Fibroblast of skin of right biceps (primary cell): ENCODE measurements around the gene PCED1A.
A peak's percentile ranks its signal among the peaks of the same experiment; 100 is the strongest.
"Not testable (repeated sequence)": the region's sequence is repeated elsewhere in the genome, so short reads cannot be mapped to it uniquely, and the experiment has no call there.

Source experiments
- DNase-seq: peaks from one replicate; pipeline ENCODE4 v3.0.0-alpha.2; 2013

PCED1A gene

GRCh38 chr20:2865101-2865500 lies 24.6 kb upstream of the PCED1A start:
- DNase-seq = no peak

DNA sequence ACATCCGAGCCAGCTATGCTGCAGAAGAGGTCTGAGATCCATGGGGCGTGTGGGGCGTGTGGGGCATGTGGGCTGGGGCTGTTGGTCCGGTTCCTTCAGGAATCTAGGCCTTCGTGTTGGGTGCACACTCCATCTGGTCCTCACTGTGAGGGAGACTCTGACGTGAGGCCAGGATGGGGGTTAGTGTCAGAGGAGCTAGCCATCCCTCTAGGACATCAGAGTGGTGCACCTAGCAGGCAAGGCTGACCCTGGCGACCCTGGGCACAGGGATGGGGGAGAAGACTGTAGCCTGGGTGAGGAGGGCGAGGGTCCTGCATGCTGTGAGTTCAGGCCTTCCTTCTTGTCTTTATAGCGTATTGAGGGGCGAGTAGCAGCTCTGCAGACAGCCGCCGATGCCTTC lies 24.2 kb upstream of the PCED1A start:
- DNase-seq = no peak

DNA sequence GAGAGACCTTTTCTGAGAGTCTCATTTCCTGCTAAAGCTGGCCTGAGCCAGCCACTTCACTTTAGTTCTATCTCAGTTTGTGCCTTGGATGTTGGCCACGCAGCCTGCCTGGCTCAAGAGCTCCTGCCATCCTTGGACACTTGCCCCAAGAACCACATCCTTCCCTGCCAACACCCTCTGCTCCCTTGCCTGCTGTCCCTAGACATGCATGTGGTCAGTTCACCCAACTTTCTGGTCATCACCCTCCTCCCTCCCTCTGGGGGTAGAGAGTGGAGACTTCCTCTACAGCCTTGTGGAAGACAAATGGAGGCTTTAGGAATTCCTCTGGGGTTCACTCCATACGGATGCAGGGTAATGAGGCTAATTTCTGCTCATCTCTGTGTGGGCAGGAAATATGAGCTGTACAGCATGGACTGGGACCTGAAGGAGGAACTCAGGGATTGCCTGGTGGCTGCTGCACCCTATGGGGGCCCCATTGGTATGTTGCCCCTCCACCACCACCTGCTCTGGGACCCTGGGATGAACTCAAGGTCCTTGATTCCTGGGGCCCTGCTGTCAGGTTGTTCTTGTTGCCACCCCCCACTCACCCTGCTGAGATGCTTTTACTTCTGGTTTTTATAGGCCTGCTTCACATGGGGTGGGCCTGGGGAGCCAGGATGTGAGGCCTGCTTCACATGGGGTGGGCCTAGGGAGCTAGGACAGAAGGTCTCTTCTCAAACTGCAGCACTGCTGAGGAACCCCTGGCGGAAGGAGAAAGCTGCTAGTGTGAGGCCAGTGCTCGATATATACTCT lies 19.1 kb upstream of the PCED1A start:
- DNase-seq = no peak

DNA sequence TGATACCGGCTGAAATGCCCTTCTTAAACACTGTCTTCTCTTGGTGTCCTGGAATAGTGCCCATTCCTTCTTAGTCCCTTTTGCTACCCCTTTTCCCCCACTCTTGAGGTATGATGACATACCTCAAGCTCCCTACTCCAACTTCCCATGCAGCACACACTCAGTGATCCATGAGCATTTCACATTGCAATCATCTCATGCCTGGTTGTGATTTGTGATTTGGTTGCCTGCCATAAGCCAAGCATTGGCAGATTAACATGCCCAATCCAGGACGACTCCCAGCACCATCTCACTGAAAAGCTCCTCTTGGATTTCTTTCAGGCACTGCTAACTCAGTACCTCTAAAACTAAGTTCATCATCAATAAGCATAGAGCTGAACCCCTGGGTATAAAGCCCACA lies 18.1 kb upstream of the PCED1A start:
- DNase-seq = no peak

DNA sequence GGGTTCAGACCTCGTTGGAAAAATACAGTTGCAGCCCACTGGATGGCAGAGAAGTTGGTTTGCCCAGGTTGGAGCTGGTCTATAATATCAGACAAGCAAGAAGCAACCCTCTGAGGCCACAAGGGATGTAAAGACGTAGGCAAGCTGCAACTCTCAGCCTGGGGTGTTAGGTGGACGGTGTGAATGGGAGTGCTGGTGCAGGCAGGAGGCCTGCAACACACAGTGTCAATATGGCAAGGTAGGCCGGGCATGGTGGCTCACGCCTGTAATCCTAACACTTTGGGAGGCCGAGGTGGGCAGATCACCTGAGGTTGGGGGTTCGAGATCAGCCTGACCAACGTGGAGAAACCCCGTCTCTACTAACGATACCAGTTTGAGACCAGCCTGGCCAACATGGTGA lies 10.6 kb upstream of the PCED1A start:
- no peak for DNase-seq

- no peak for DNase-seq
Observed at GRCh38 chr20:2849529-2849928, 9.1 kb upstream of the PCED1A start.

- no peak for DNase-seq
Observed at GRCh38 chr20:2847802-2848201, 7.3 kb upstream of the PCED1A start.

GRCh38 chr20:2846698-2847097 lies 6.2 kb upstream of the PCED1A start:
- DNase-seq = no peak

GRCh38 chr20:2845607-2846006 lies 5.2 kb upstream of the PCED1A start:
- DNase-seq = no peak

GRCh38 chr20:2840967-2841531 lies 594 bp upstream of the PCED1A start:
- peak; percentile 71 for DNase-seq

GRCh38 chr20:2839732-2840137 lies 720 bp downstream of the PCED1A start:
- DNase-seq = no peak

DNA sequence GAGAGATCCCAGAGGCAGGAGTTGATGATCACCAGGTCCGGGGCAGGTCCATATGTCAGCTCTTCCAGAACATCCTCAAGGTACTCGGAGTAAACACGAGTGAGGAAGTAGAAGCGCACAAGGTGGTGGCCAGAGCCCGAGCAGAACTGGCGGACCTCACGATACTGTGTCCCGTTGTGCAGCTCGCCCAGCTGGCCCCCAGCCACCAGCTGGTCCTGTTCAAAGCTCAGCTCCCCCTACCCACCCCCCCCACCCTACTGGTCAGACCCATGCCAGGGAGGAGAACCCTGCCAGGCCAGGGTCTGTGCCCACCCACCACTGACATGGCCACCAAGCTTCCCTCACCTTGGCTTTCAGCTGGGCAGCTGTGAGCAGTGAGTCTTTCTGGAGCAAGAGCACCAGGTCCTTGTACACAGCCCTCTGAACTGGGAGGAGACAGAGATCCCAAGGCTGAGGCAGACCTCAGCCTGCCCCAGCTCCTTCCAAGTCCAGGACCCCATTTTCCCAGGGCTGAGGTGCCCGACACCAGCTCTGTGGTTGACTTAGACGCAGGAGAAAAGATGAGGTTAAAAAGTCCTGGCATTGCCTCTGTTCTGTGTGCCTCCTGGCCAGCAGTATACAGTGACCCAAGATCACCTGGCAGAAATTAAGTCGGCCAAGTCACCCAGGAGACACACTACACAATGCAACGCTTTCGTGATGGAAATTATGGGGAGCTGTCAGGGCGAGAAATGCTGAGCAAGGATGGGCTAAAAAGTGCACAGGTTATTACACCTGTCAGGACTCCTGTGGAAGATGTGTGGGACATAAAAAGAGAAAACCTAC lies 1.4 kb downstream of the PCED1A start:
- DNase-seq = no peak

DNA sequence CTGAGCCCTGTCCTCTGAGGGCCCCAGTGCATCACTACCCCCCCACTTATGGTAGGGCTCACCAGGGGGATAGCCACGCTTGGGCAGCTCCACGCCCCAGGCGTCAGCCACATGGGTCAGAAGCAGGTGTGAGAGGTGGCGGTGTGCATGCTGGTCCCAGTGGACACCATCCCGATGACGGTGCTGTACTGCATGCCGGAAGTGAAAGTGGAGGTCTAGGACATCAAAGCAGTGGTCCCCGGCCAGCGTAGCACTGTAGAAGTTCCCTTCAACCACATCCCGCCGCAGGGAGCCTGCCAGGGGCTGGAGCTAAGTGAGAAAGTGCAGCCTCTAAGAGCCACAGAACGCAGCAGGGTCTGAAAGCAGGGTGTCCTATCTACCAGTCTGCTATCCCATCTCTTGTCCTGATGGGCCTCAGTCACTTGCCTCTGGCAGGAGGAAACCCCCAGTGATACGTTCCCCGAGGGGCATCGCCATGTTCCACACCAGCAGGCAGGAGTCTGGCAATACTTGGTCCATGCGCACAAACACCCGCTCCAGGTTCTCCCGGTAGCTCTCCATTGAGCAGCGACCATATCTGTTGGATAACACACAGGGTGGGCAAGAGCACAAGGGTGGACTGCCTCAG lies 2.2 kb downstream of the PCED1A start:
- no peak for DNase-seq

DNA sequence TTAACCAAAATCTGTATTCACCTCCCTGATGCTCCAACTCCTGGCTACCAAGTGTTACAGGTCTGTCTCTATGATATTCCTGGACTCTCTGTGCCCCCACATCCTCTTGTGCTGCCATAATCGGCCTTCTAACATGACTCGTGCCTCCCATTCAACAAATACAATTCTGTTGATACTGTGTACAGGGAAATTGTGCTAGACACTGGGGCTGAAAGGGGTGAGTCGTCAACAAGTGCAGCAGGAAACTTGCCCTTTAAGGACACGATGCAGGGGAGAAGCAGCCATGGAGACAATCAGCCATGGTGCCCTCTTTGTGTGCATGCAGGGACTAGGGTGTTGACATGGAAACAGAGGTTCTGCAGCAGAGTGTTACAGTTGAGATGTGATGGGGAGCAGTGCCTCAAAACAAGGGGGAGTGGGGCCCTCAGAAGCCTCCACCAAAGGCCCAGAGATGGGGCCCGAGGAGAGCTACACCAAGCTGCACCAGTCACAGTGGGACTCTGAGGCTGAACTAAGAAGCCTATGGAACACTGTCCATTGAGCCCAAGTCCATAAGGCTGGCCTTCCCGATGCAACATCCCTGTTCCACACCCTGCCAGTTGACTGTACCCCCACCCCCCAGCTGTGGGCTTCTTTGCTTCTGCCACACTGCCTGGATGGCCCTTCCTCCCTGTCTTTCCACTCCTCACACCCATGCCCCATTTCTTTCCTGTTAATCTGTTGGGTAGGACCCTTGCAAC lies 3.1 kb downstream of the PCED1A start:
- DNase-seq = no peak

DNA sequence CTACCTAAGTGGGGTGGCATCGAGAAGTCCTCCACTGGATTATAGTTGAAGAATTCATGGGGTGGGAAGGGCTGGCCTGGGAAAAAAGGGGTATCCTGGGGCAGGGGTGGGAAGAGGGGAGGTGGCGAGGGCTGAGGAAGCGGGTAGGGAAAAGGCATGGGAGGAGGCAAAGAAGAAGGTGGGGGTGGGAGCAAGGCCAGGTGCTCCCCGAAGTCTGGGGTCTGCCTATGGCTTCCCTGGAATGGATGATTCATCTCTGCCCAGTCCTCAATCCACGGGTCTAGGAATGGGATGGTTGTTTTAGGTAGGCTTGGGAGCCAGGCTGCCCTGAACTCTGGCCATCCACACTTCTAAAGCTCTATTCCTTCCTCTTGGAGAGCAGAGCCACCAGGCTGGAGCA lies 4.4 kb downstream of the PCED1A start:
- DNase-seq = no peak

GRCh38 chr20:2835331-2835796 lies 5.1 kb downstream of the PCED1A start:
- DNase-seq = no peak

- DNase-seq = no peak
Observed at GRCh38 chr20:2834401-2835110, 5.9 kb downstream of the PCED1A start.

DNA sequence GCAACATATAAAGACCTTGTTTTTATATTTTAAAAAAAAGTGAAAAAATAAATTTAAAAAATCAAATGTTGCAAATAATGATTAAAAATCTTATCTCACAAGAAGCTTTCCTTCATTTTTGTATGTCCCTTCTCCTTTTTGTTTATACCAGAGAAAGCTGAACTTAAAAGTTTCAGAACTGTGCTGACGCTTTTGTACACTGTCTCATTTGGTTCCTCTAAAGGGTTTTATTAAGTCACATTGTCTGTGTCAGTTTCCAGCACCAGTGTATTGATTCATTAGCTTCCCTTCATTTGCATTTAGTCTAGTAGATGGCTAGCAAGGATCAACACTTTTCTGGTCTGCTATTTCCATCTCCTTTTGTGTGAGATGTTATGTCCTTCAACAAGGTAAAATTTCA lies 6.7 kb downstream of the PCED1A start:
- DNase-seq = no peak

DNA sequence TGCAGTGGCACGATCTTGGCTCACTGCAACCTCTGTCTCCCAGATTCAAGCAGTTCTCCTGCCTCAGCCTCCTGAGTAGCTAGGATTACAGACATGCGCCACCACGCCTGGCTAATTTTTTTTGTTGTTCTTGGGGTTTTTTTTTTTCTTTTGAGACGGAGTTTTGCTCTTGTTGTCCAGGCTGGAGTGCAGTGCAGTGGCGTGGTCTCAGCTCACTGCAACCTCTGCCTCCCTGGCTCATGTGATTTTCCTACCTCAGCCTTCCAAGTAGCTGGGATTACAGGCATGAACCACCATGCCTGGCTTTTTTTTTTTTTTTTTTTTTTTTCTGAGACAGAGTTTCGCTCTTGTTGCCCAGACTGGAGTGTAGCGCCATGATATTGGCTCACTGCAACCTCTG lies 9.2 kb downstream of the PCED1A start:
- DNase-seq = not testable (repeated sequence)

DNA sequence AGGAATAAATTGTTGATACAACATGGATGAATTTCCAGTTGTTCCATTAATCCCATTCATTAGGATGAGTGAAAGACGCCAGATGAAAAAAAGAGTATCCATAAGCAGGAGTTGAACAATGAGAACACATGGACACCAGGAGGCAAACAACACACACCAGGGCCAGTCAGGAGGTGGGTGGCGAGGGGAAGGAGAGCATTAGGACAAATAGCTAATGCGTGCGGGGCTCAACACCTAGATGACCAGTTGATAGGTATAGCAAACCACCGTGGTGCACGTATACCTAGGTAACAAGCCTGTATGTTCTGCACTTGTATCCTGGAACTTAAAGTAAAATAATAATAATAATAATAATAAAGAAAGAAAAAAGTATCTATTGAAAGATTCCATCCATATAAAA lies 11.1 kb downstream of the PCED1A start:
- no peak for DNase-seq

GRCh38 chr20:2826655-2827054 lies 13.8 kb downstream of the PCED1A start:
- no peak for DNase-seq

DNA sequence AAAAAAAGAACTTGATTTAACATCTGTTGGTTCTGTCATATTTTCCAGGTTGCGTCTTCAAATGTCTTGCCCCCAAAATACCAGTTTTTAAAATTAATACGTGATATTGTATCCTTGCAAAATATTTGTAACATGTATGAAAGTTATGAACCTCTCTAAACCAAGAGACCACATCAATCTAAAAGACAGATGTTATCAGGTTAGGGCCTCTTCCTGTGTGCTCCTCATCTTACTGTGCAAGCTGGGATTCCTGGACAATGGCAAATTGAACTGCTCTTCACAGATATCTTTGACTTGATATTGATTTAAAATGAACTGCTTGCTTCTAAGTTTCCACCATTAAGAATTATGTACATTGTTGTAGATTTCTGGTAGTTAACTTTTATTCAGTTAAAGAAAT lies 14.7 kb downstream of the PCED1A start:
- DNase-seq = no peak
